ENCODE results near the gene MUC12. TPM values are rescaled to one million over a fixed set of nuclear protein-coding genes. Genes with fewer than 3 reads are reported as not detected.

MUC12 gene
- total and polyA plus RNA-seq, 7 donors = 0.14 to 553 (median 8.6) TPM

GRCh38 chr7:100959894-100960293 lies 9.5 kb upstream of the MUC12 start:
- no peak overlapping the region for H3K4me3 ChIP-seq
- no peaks in the 10 kb centered on the region for H3K36me3 ChIP-seq
- H3K27me3 ChIP-seq = peaks cover 7 to 45% (median 15%) of the 10 kb centered on the region in 3 donors
- no peak overlapping the region for H3K27ac ChIP-seq
- intact Hi-C loops (cut with DNase I) = no loop called here
- DNase-seq = no peak
- no peaks in the 10 kb centered on the region for H3K4me1 ChIP-seq
- 69 to 71% methylated on average over 2 of the region's 2 CpGs for WGBS, 2 donors
- no peaks in the 10 kb centered on the region for H3K9me3 ChIP-seq
- no peak for TF ChIP-seq POLR2A (IDR thresholded peaks at IDR 0.05)
- no peak for TF ChIP-seq POLR2AphosphoS5 (IDR thresholded peaks at IDR 0.05)
- TF ChIP-seq CTCF (IDR thresholded peaks at IDR 0.05) = no peak
- no peak for TF ChIP-seq EP300 (IDR thresholded peaks at IDR 0.05)

- TF ChIP-seq POLR2A (IDR thresholded peaks at IDR 0.05) = no peak
- TF ChIP-seq POLR2AphosphoS5 (IDR thresholded peaks at IDR 0.05) = no peak
- no peak for TF ChIP-seq EP300 (IDR thresholded peaks at IDR 0.05)
- TF ChIP-seq CTCF (IDR thresholded peaks at IDR 0.05) = no peak
- 89% methylated on average over 3 of the region's 3 CpGs for WGBS, 2 donors
- H3K27me3 ChIP-seq = peaks cover 33 to 70% (median 41%) of the 10 kb centered on the region in 3 donors
Measured at GRCh38 chr7:100962537-100962936, 6.8 kb upstream of the MUC12 start.

GRCh38 chr7:100963386-100963785 lies 6.0 kb upstream of the MUC12 start:
- H3K4me1 ChIP-seq = peaks cover 0 to 17% (median 16%) of the 10 kb centered on the region in 4 donors
- no peaks in the 10 kb centered on the region for H3K36me3 ChIP-seq
- no peaks in the 10 kb centered on the region for H3K9me3 ChIP-seq
- intact Hi-C loops (cut with DNase I) = no loop called here
- H3K4me3 ChIP-seq = no peak overlapping the region
- 81% methylated on average over 12 of the region's 12 CpGs for WGBS, 2 donors
- H3K27ac ChIP-seq = no peak overlapping the region
- H3K27me3 ChIP-seq = peaks cover 34 to 78% (median 45%) of the 10 kb centered on the region in 3 donors
- TF ChIP-seq EP300 (IDR thresholded peaks at IDR 0.05) = no peak
- TF ChIP-seq POLR2A (IDR thresholded peaks at IDR 0.05) = no peak
- TF ChIP-seq POLR2AphosphoS5 (IDR thresholded peaks at IDR 0.05) = no peak
- TF ChIP-seq CTCF (IDR thresholded peaks at IDR 0.05) = no peak
- no peak for DNase-seq

More at GRCh38 chr7:100962537-100962936, 6.8 kb upstream of the MUC12 start:
- no peaks in the 10 kb centered on the region for H3K9me3 ChIP-seq
- H3K4me3 ChIP-seq = no peak overlapping the region
- no peaks in the 10 kb centered on the region for H3K36me3 ChIP-seq
- H3K27ac ChIP-seq = no peak overlapping the region
- peaks cover 0 to 17% (median 16%) of the 10 kb centered on the region in 4 donors for H3K4me1 ChIP-seq
- intact Hi-C loops (cut with DNase I) = no loop called here
- no peak for DNase-seq

GRCh38 chr7:100963874-100964273 lies 5.5 kb upstream of the MUC12 start:
- Histone ChIP-seq H3K27ac (no peak overlapping the region), H3K4me1 (peaks cover 0 to 17% (median 16%) of the 10 kb centered on the region in 4 donors), H3K36me3 (no peaks in the 10 kb centered on the region), H3K9me3 (no peaks in the 10 kb centered on the region), H3K4me3 (no peak overlapping the region), H3K27me3 (peaks cover 39 to 83% (median 50%) of the 10 kb centered on the region in 3 donors)
- DNase-seq = no peak
- intact Hi-C loops (cut with DNase I) = no loop called here
- TF ChIP-seq CTCF (IDR thresholded peaks at IDR 0.05) = no peak
- no peak for TF ChIP-seq POLR2AphosphoS5 (IDR thresholded peaks at IDR 0.05)
- TF ChIP-seq EP300 (IDR thresholded peaks at IDR 0.05) = no peak
- TF ChIP-seq POLR2A (IDR thresholded peaks at IDR 0.05) = no peak
- WGBS, 2 donors = 82% methylated on average over 8 of the region's 8 CpGs

- 59 to 60% methylated on average over 7 of the region's 7 CpGs for WGBS, 2 donors
Measured at GRCh38 chr7:100964630-100965029, 4.7 kb upstream of the MUC12 start.

More at GRCh38 chr7:100964630-100965029, 4.7 kb upstream of the MUC12 start:
- H3K4me1 ChIP-seq = peaks cover 0 to 17% (median 16%) of the 10 kb centered on the region in 4 donors
- TF ChIP-seq EP300 (IDR thresholded peaks at IDR 0.05) = no peak
- no peak for TF ChIP-seq CTCF (IDR thresholded peaks at IDR 0.05)
- no peak for TF ChIP-seq POLR2AphosphoS5 (IDR thresholded peaks at IDR 0.05)
- no peak for TF ChIP-seq POLR2A (IDR thresholded peaks at IDR 0.05)
- peaks cover 39 to 86% (median 58%) of the 10 kb centered on the region in 3 donors for H3K27me3 ChIP-seq
- H3K27ac ChIP-seq = no peak overlapping the region
- no peak overlapping the region for H3K4me3 ChIP-seq
- H3K9me3 ChIP-seq = no peaks in the 10 kb centered on the region
- intact Hi-C loops (cut with DNase I) = no loop called here
- no peak for DNase-seq
- no peaks in the 10 kb centered on the region for H3K36me3 ChIP-seq
